Measurements from ENCODE around the gene PTPRN2. TPM values are rescaled to one million over a fixed set of nuclear protein-coding genes. Genes with fewer than 3 reads are reported as not detected.
"Not testable (repeated sequence)": the region's sequence is repeated elsewhere in the genome, so short reads cannot be mapped to it uniquely, and the experiment has no call there.

PTPRN2 gene
- total and polyA plus RNA-seq, 3 experiments from 2014 or later, result 0.33 to 1.2 (median 0.42) TPM

DNA sequence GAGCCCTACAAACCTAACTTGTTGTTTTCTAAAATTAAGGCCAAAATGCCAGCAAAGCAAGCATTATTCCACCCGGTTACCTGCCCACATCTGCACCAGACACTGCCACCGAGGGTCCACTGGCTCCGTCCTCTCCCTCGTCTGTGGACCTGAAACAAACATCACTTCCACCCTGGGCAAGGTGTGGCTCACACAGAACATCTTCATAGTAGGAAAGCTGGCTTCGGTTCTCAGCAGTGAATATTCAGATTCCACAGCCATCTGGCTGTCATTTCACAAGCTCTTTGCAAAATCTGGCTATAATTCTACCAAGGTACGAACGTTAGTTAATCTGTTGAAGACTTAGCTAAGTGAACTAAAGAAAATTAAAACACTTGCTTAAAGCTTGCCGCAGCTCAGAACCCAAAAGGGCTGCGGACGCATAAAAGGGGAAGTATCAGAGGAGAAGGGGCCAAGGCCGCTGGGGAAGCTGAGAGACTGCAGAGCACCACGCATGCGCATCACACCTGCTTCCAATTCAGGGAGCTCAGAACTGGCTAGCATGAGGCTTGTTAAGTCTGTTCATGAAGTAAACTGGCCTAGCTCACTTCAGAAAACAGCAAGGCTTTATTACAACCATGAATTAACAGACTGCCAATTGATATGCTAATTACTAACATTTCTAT, 46.1 kb downstream of the PTPRN2 start:
- Mint-ChIP-seq H3K4me1 (peaks cover 4 to 8% (median 7%) of the 10 kb centered on the region in 3 donors), H3K27ac (peak overlapping the region in 1 of 8 donors; percentile 5), H3K36me3 (no peaks in the 10 kb centered on the region), H3K4me3 (no peak overlapping the region), H3K9me3 (no peaks in the 10 kb centered on the region), H3K27me3 (peaks cover 0 to 3% of the 10 kb centered on the region in 2 donors)
- H3K4me3 ChIP-seq (ENCODE audit: low read length), result no peak overlapping the region
- no peaks in the 10 kb centered on the region for H3K4me1 ChIP-seq (ENCODE audit: insufficient read depth, low read length)
- no peak overlapping the region for H3K27ac ChIP-seq (ENCODE audit: low read depth, low read length)
- DNase-seq, result no peak
- no peaks in the 10 kb centered on the region for H3K36me3 ChIP-seq (ENCODE audit: insufficient read depth, low read length)
- no peaks in the 10 kb centered on the region for H3K9me3 ChIP-seq (ENCODE audit: low read length)
- H3K27me3 ChIP-seq (ENCODE audit: insufficient read depth, low read length, poor library complexity, severe bottlenecking), result no peaks in the 10 kb centered on the region
- POLR2A ChIA-PET, result no interaction called here
- CTCF ChIA-PET, result no interaction called here

DNA sequence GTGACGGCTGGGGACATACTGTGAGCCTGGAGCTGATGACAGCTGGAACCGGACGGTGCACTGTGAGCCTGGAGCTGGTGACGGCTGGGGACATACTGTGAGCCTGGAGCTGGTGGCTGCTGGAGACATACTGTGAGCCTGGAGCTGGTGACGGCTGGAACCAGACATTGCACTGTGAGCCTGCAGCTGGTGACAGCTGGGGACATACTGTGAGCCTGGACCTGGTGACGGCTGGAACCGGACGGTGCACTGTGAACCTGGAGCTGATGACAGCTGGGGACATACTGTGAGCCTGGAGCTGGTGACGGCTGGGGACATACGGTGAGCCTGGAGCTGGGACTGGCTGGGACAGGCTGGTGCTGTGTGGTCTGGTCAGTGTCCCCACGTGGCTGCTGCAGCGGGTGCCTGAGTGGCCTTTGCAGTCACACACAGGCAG, 47.9 kb downstream of the PTPRN2 start:
- Mint-ChIP-seq H3K36me3 (no peaks in the 10 kb centered on the region), H3K9me3 (peaks cover 0 to 1% (median 0%) of the 10 kb centered on the region in 5 donors), H3K4me3 (no peak overlapping the region), H3K27me3 (peaks cover 0 to 2% of the 10 kb centered on the region in 2 donors), H3K27ac (no peak overlapping the region), H3K4me1 (peaks cover 4 to 8% (median 7%) of the 10 kb centered on the region in 3 donors)
- no peaks in the 10 kb centered on the region for H3K36me3 ChIP-seq (ENCODE audit: insufficient read depth, low read length)
- no peaks in the 10 kb centered on the region for H3K9me3 ChIP-seq (ENCODE audit: low read length)
- POLR2A ChIA-PET, result no interaction called here
- DNase-seq, result no peak
- H3K27me3 ChIP-seq (ENCODE audit: insufficient read depth, low read length, poor library complexity, severe bottlenecking), result no peaks in the 10 kb centered on the region
- H3K4me3 ChIP-seq (ENCODE audit: low read length), result no peak overlapping the region
- no peaks in the 10 kb centered on the region for H3K4me1 ChIP-seq (ENCODE audit: insufficient read depth, low read length)
- H3K27ac ChIP-seq (ENCODE audit: low read depth, low read length), result no peak overlapping the region
- CTCF ChIA-PET, result no interaction called here

DNA sequence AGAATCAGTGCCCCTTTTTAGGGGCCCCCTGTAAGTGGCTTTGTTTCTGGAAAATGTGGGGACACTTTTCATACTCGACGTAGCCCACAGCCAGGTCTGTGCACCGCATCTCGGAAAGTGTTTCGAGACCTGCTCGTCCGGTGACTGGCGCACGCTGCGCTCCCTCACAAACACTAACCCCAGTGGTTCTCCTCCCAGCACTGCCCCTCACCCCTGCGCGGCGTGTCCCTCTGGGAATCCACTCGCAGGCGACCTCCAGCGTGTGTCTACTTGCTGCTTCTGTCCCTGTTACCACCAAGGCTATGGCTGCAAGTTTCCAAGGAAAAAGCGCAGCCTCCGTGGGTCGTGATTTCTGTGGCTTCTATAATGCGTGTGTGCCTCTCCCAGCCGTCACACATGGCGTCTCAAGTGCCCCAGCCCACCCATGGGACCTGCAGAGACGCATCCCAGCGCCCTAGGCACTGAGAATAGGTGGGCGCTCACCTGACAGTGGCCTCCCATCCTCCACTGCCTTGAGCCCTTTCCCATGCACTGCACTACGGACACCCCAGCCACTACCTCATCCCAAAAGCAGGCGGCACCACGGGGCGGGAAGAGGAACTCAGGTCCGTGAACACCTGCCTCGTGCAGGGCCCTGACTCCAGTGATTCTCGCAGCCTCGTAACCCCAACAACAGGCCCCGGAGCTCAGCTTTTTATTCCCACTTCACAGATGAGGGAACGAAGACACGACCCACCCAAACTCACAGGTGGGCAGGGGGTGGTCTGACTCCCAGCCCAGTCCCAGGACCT, 49.3 kb downstream of the PTPRN2 start:
- Histone ChIP-seq H3K4me3 (ENCODE audit: low read length) (no peak overlapping the region), H3K4me1 (ENCODE audit: insufficient read depth, low read length) (no peaks in the 10 kb centered on the region), H3K9me3 (ENCODE audit: low read length) (no peaks in the 10 kb centered on the region), H3K27me3 (ENCODE audit: insufficient read depth, low read length, poor library complexity, severe bottlenecking) (no peaks in the 10 kb centered on the region), H3K27ac (ENCODE audit: low read depth, low read length) (no peak overlapping the region), H3K36me3 (ENCODE audit: insufficient read depth, low read length) (no peaks in the 10 kb centered on the region)
- peaks cover 0 to 5% of the 10 kb centered on the region in 2 donors for H3K27me3 Mint-ChIP-seq
- H3K4me1 Mint-ChIP-seq, result peaks cover 4 to 8% (median 7%) of the 10 kb centered on the region in 3 donors
- H3K9me3 Mint-ChIP-seq, result peaks cover 0 to 1% (median 0%) of the 10 kb centered on the region in 5 donors
- ChIA-PET CTCF (no interaction called here), POLR2A (no interaction called here)
- DNase-seq, result no peak
- H3K4me3 Mint-ChIP-seq, result no peak overlapping the region
- H3K27ac Mint-ChIP-seq, result no peak overlapping the region
- no peaks in the 10 kb centered on the region for H3K36me3 Mint-ChIP-seq

DNA sequence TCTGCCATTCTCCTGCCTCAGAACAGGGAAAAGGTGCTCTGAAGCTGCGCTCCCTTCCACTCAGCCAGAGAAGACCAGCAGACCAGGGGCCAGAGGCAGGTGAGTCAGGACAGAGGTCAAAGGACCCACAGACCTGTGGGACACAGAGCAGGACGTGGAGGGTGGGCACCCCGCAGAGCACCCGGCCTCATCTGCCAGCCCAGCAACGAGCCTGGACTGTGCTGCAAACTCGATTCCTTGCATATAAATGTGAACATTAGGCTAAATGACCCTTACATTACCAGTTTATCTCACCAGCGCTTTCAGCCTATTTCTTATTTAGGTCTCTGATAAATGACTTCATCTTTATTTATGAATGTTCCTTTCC, 50.1 kb downstream of the PTPRN2 start:
- Histone ChIP-seq H3K9me3 (ENCODE audit: low read length) (no peaks in the 10 kb centered on the region), H3K4me1 (ENCODE audit: insufficient read depth, low read length) (no peaks in the 10 kb centered on the region), H3K36me3 (ENCODE audit: insufficient read depth, low read length) (no peaks in the 10 kb centered on the region), H3K27me3 (ENCODE audit: insufficient read depth, low read length, poor library complexity, severe bottlenecking) (no peaks in the 10 kb centered on the region), H3K4me3 (ENCODE audit: low read length) (no peak overlapping the region), H3K27ac (ENCODE audit: low read depth, low read length) (no peak overlapping the region)
- ChIA-PET POLR2A (no interaction called here), CTCF (no interaction called here)
- Mint-ChIP-seq H3K36me3 (no peaks in the 10 kb centered on the region), H3K4me3 (no peak overlapping the region), H3K4me1 (peaks cover 4 to 8% (median 7%) of the 10 kb centered on the region in 3 donors), H3K27ac (no peak overlapping the region), H3K27me3 (peaks cover 5 to 7% of the 10 kb centered on the region in 2 donors), H3K9me3 (peaks cover 0 to 1% (median 0%) of the 10 kb centered on the region in 5 donors)
- no peak for DNase-seq

DNA sequence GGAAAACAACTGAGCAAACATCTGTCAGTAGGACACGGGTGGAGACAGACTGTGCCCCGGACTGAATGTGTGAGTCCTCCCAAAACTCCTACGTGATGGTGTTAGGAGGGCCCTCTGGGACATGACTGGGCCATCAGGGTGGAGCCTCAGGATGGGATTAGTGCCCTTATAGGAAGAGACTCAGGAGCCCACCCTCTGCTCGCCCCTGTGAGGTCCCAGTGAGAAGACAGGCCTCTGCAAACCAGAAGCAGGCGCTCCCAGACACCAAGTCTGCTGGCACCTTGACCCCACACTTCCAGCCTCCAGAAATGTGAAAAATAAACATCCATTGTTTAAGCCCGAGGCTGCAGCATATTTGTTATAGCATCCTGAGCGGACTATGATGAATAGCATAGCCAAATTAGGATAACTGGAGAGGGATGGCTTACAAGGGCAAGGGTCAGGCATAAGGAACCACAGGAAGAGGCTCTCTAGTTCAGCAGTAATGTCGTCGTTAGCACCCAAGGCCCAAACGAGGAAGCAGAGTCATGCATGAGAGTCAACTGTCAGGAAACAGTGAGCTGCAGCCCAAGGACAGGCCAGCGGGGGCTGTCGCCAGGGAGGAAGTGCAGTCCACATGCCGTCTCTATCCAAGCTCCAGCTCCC, 50.6 kb downstream of the PTPRN2 start:
- peaks cover 4 to 8% (median 7%) of the 10 kb centered on the region in 3 donors for H3K4me1 Mint-ChIP-seq
- Histone ChIP-seq H3K36me3 (ENCODE audit: insufficient read depth, low read length) (no peaks in the 10 kb centered on the region), H3K27me3 (ENCODE audit: insufficient read depth, low read length, poor library complexity, severe bottlenecking) (no peaks in the 10 kb centered on the region), H3K4me1 (ENCODE audit: insufficient read depth, low read length) (no peaks in the 10 kb centered on the region), H3K9me3 (ENCODE audit: low read length) (no peaks in the 10 kb centered on the region), H3K4me3 (ENCODE audit: low read length) (no peak overlapping the region), H3K27ac (ENCODE audit: low read depth, low read length) (no peak overlapping the region)
- no peak overlapping the region for H3K27ac Mint-ChIP-seq
- ChIA-PET CTCF (no interaction called here), POLR2A (no interaction called here)
- peaks cover 0 to 1% (median 0%) of the 10 kb centered on the region in 5 donors for H3K9me3 Mint-ChIP-seq
- no peak for DNase-seq
- peaks cover 5 to 7% of the 10 kb centered on the region in 2 donors for H3K27me3 Mint-ChIP-seq
- H3K36me3 Mint-ChIP-seq, result no peaks in the 10 kb centered on the region
- no peak overlapping the region for H3K4me3 Mint-ChIP-seq

DNA sequence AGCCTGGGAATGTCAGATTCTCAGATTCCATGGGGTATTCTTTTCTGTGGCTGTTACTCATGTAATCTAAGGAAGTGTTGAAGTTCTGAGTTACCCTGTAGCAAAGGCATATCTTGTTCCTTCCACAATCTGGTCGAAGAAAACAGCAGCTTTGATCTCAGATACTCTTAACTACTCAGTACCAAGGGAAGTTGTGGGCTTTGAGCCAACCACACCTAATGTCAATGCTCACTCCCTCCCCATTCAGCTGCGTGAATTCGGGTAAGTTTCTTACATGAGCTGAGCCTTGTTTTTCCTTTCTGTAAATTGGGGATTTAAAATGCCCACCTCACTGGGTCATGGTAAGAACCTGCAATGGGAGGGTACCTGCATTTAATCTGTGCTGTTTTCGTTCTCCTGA, 52.5 kb downstream of the PTPRN2 start:
- Histone ChIP-seq H3K27ac (ENCODE audit: low read depth, low read length) (no peak overlapping the region), H3K4me3 (ENCODE audit: low read length) (no peak overlapping the region), H3K27me3 (ENCODE audit: insufficient read depth, low read length, poor library complexity, severe bottlenecking) (no peaks in the 10 kb centered on the region), H3K4me1 (ENCODE audit: insufficient read depth, low read length) (no peaks in the 10 kb centered on the region), H3K9me3 (ENCODE audit: low read length) (no peaks in the 10 kb centered on the region), H3K36me3 (ENCODE audit: insufficient read depth, low read length) (no peaks in the 10 kb centered on the region)
- no peak for DNase-seq
- Mint-ChIP-seq H3K4me3 (no peak overlapping the region), H3K36me3 (no peaks in the 10 kb centered on the region), H3K27me3 (peaks cover 3 to 7% of the 10 kb centered on the region in 2 donors), H3K4me1 (no peaks in the 10 kb centered on the region), H3K27ac (no peak overlapping the region), H3K9me3 (peaks cover 0 to 1% (median 0%) of the 10 kb centered on the region in 5 donors)
- ChIA-PET CTCF (no interaction called here), POLR2A (no interaction called here)

DNA sequence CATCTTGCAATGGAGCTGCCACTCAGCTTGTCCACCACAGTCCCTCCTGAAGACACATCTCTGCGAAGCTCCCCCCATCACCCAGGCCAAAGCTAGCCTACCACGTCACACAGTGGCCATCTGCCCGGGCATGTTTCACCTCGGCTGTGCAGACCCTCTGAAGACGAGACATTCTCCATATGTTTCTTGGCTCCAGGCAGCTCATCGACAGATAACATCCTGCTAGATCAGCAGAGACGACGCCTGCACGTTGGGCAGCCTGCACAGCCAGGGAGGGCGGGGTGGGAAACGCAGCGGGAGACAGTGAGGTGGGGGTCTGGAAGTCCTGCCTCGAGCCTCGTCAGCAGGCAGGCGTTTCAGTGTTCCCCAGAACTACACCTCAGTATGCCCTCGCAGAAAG, 53.0 kb downstream of the PTPRN2 start:
- Mint-ChIP-seq H3K27me3 (peaks cover 3 to 7% of the 10 kb centered on the region in 2 donors), H3K36me3 (no peaks in the 10 kb centered on the region), H3K27ac (no peak overlapping the region), H3K9me3 (peaks cover 0 to 1% (median 0%) of the 10 kb centered on the region in 5 donors), H3K4me1 (no peaks in the 10 kb centered on the region), H3K4me3 (no peak overlapping the region)
- Histone ChIP-seq H3K9me3 (ENCODE audit: low read length) (no peaks in the 10 kb centered on the region), H3K27me3 (ENCODE audit: insufficient read depth, low read length, poor library complexity, severe bottlenecking) (no peaks in the 10 kb centered on the region), H3K4me3 (ENCODE audit: low read length) (no peak overlapping the region), H3K36me3 (ENCODE audit: insufficient read depth, low read length) (no peaks in the 10 kb centered on the region), H3K4me1 (ENCODE audit: insufficient read depth, low read length) (no peaks in the 10 kb centered on the region), H3K27ac (ENCODE audit: low read depth, low read length) (no peak overlapping the region)
- ChIA-PET CTCF (no interaction called here), POLR2A (no interaction called here)
- DNase-seq, result no peak

DNA sequence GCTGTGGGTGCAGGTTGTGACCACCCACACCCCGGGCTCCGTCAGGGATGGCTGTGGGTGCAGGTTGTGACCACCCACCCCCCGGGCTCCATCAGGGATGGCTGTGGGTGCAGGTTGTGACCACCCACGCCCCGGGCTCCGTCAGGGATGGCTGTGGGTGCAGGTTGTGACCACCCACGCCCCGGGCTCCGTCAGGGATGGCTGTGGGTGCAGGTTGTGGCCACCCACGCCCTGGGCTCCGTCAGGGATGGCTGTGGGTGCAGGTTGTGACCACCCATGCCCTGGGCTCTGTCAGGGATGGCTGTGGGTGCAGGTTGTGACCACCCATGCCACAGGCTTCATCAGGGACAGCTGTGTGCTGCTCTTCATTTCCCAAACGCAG, 53.5 kb downstream of the PTPRN2 start:
- H3K27me3 Mint-ChIP-seq; H3K4me1 ChIP-seq (ENCODE audit: insufficient read depth, low read length); H3K27ac ChIP-seq (ENCODE audit: low read depth, low read length); POLR2A ChIA-PET; H3K36me3 ChIP-seq (ENCODE audit: insufficient read depth, low read length); DNase-seq; H3K36me3 Mint-ChIP-seq; H3K9me3 Mint-ChIP-seq; H3K27ac Mint-ChIP-seq; H3K9me3 ChIP-seq (ENCODE audit: low read length); H3K4me1 Mint-ChIP-seq; H3K4me3 ChIP-seq (ENCODE audit: low read length); CTCF ChIA-PET; H3K27me3 ChIP-seq (ENCODE audit: insufficient read depth, low read length, poor library complexity, severe bottlenecking); H3K4me3 Mint-ChIP-seq: not testable (repeated sequence)

Measured in CD8-positive, alpha-beta memory T cell (primary cell).